VCaP (cell line): ENCODE measurements around the gene ARMC9.
"Not testable (repeated sequence)": the region's sequence is repeated elsewhere in the genome, so short reads cannot be mapped to it uniquely, and the experiment has no call there.

Experiments
- H3K27ac ChIP-seq: fragments of 450-650 bp; 2 replicates; pipeline ENCODE4 v1.5.1; 2017
- CTCF ChIP-seq: fragments of 450-650 bp; conservative IDR thresholded peaks from 2 replicates; pipeline ENCODE4 v1.5.1; 2017; ENCODE audit warnings: mild to moderate bottlenecking, moderate library complexity

Gene ARMC9

GRCh38 chr2:231347081-231347480 lies 148.7 kb downstream of the ARMC9 start:
- no peak overlapping the region for H3K27ac ChIP-seq
- no peak for TF ChIP-seq CTCF

- no peak overlapping the region for H3K27ac ChIP-seq
- TF ChIP-seq CTCF: no peak
Observed at GRCh38 chr2:231347638-231348037, 149.2 kb downstream of the ARMC9 start.

- TF ChIP-seq CTCF: no peak
- no peak overlapping the region for H3K27ac ChIP-seq
Observed at GRCh38 chr2:231348173-231348572, 149.7 kb downstream of the ARMC9 start.

GRCh38 chr2:231348704-231349373 lies 150.4 kb downstream of the ARMC9 start:
- TF ChIP-seq CTCF: no peak
- H3K27ac ChIP-seq: no peak overlapping the region

- H3K27ac ChIP-seq: not testable (repeated sequence)
Observed at GRCh38 chr2:231349374-231349735, 150.9 kb downstream of the ARMC9 start.

- no peak overlapping the region for H3K27ac ChIP-seq
- TF ChIP-seq CTCF: no peak
Observed at GRCh38 chr2:231351648-231352047, 153.2 kb downstream of the ARMC9 start.

GRCh38 chr2:231353469-231353868 lies 155.0 kb downstream of the ARMC9 start:
- no peak for TF ChIP-seq CTCF
- no peak overlapping the region for H3K27ac ChIP-seq

GRCh38 chr2:231355508-231356465 lies 157.4 kb downstream of the ARMC9 start:
- no peak overlapping the region for H3K27ac ChIP-seq
- no peak for TF ChIP-seq CTCF
